GM21390 (cell line): ENCODE measurements around the gene P4HA2.

Source experiments
- ATAC-seq: cut with Tn5 transposase; IDR thresholded peaks from one replicate; pipeline ENCODE4 v1.9.1; 2021; ENCODE audit not compliant: unreplicated experiment

Gene P4HA2

DNA sequence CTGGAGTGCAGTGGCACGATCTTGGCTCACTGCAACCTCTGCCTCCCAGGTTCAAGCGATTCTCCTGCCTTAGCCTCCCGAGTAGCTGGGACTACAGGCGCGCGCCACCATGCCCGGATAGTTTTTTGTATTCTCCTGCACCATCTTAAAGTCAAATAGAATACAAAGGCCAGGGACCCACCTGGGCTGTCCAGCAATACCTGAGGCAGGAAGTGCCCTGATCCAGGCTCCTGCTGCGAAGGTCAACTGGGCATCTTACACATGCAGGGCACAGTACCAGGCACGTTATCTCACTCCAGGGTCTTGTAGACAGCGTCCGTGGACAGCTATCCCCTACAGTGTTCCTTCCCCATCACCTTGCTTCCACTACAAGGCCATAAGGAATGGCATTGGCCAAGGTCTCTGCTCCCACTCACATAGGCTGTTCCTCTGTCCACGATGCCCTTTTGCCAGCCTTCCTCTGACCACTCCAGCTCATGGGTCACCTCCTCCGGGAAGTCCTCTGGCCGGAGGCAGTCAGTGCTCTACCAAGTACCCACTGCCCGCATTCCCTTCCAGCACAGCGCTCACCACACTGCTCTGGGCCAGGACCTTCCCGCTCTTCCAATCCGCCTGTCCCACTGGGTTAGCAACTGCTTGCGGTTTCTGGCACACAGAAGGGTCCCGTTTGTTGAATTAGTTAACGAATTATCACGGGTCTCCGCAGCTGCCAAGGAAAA lies 978 bp downstream of the P4HA2 start:
- ATAC-seq: no peak

DNA sequence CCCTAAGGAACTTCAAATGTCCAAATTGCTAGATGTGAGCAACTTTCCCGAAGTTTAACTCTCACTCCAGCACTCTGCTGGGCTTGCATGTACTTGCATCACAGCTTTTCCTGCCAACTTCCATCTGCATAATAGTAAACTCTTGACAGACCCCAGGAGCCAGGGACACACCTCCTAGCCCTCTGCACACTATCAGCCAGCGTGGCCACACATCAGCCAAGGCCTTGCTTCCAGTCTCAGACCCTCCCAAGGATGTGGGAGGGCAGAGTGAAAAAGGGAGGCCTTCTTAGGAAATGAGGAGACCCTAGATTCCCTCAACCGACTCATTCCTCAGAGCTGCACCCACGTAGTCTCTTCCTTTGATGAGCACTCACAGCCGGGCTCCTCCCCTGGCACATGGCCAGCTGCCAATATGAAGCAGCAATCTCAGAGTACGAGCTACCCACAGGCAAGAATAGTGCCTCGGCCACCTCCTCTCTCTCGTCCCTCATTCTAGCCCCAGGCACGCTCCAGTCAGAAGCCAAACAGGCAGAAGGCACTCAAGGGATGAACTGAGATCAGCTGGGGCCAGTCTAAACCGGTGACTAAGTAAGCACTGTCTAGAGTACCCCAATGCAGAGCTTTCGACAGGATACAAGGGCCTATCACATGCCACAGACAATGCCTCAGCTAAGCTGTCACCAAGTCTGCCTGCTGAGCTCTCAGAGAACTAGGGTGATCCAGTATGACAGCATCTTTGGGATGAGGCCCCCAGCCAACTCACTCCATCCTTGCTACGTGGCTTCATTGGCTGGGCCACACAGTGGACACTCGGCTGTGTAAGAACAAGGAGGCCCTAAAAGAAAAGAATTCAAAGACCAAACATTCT lies 2.3 kb downstream of the P4HA2 start:
- ATAC-seq: no peak

- ATAC-seq: no peak
These were observed 2.9 kb downstream of the P4HA2 start for GRCh38 chr5:132224716-132225115.

- no peak for ATAC-seq
These were observed 3.8 kb downstream of the P4HA2 start for GRCh38 chr5:132223861-132224260.

GRCh38 chr5:132222649-132223038 lies 5.0 kb downstream of the P4HA2 start:
- peak; percentile 54 for ATAC-seq

DNA sequence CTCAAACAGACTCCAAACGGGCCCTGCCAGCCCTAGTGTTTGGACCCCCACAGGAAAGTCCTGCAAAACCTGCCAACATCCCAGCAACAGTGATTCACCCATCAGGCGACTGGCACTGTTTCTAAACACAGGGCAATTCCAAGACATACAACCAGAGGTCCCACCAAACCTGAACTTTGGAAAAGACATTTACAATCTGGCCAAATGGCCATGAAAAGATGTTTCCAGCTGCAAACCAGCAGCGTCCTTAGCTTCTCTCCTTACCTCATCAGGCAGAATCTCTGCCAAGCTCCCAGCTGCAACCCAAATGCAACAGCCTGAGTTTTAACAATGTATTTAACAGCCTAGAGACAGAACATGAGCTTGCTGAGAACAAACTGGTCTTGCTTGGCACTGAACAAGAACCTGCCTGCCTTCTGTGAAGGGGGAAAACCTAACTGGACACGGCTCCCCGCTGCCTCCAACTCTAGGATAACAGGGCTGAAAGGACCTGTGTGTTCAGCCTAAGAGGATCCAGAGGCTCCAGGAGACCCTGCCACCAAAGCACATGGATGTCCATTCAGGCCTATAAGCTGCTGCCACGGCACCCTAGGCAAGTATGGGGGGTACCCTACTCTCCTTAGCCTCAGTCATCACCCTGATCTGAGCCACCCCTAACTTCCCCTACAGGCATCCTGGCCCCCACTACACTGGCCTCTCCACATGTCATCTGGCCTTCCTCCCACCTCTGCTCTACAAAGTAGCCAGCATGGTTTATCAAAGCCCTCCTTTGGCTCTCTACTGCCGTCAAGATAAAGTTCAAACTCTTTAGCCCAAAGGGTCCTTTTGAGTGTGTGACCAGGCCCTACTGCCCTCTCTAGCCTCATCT lies 5.6 kb downstream of the P4HA2 start:
- peak; percentile 3 for ATAC-seq

DNA sequence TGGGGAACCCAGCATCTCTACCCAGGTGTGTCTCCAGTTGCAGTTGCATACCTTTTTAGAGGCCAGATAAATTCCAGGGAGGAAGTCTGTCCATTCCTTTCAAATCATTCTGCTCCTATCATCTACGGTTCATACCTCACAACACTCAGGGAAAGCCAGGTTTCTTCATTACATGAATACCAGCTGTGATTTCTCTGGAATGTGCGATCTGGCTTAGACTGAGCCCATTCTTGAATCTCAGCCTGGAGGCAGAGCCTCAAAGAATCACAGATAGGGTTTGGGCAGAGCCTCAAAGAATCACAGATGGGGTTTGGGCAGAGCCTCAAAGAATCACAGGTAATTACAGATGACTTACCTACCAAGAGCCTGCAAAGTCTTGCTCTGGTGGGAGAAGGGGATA lies 7.2 kb downstream of the P4HA2 start:
- no peak for ATAC-seq

GRCh38 chr5:132219981-132220380 lies 7.7 kb downstream of the P4HA2 start:
- no peak for ATAC-seq

GRCh38 chr5:132219289-132219970 lies 8.2 kb downstream of the P4HA2 start:
- ATAC-seq: no peak

DNA sequence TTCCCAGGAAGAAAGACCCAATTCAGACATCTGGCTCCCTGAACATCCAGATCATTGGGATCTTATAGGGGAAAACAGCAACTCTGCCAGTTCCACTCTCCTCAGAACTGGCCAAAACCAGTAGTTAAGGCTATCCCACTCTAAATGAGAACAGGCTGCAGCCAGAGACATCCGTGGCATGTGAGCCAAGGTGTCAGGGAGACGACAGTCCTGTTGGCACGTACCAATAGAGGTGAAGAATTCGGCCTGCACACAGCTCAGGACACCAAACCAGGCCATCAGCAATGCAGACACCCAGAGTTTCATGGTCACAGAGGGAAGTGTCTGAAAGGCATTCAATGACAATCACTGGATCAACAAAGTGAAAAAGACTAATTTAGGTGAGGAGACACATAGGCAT lies 9.3 kb downstream of the P4HA2 start:
- ATAC-seq: no peak

- ATAC-seq: no peak
These were observed 12.3 kb downstream of the P4HA2 start for GRCh38 chr5:132215329-132215728.

DNA sequence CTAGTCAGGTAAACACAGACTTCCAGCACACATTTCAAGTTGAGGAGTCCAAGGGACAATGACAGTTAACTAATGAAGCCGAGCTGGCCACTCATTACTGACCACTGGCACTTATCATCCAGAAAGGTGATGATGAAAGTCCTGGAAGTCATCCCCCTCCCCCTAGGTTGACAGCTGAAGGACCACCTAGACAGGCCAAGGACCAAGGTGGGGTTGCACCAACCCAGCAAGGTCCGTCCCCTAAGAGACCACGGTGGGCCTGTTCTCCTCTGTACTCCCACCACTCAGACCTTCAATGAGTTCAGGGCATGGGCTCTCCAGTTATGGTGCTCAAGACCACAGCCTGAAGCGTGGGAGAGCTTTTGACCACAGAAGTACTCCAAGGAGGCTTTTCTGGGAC lies 13.2 kb downstream of the P4HA2 start:
- no peak for ATAC-seq

DNA sequence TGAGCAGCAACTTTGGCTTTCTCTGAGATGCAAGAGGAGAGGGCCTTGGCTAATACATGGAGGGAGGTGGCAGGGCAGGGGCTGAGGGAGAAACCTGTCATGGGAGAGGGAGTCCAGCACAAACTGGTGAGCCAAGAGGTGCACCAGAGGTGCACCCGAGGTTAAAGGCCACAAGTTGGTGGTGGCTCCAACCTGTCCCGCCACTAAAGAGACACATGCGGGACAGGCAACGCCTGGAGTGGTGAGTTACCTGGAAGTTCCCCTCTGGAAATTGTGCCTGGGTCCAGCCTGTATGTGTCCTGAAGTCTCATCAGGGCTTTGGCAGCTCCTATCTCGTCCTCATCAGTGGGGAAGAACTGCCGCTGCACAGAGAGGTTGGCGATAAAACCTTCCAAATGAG lies 14.0 kb downstream of the P4HA2 start:
- ATAC-seq: no peak

DNA sequence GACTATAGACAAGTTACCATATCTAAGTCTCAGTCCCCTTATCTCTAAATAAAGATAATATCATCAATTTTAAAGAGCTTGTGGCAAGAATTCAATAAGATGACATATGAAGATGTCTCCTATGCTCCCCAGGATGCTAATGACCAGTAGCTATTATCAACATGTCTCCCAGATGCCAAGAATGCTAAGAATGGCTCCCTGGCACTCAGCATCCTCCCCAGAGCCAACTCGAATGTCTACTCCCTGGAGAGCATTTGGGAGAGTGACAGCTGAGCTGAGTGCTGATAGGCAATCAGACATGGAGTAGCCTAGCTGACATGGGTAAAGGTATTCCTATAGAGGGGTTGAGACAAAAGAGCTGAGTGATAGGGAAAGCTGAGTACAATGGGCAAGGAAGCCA lies 15.9 kb downstream of the P4HA2 start:
- ATAC-seq: no peak

DNA sequence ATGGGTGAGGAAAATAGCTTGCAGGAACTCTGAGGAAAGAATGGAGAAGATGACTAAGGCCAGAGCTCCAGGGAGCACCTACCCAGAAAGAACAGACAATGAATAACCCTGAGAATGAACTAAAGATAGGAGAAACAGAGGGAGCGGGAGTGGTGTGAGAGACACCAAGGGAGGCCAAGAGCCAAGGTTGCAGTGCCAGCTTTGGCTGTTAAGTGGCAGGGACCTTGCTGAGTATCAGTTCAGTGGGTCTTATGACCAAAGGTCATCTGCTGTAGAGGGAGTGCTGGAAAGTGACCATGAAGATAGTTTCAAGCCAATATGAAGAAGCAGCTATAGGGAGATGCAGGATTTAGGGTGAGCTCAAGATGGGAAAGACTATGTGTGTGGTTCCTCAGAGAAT lies 16.7 kb downstream of the P4HA2 start:
- ATAC-seq: no peak

DNA sequence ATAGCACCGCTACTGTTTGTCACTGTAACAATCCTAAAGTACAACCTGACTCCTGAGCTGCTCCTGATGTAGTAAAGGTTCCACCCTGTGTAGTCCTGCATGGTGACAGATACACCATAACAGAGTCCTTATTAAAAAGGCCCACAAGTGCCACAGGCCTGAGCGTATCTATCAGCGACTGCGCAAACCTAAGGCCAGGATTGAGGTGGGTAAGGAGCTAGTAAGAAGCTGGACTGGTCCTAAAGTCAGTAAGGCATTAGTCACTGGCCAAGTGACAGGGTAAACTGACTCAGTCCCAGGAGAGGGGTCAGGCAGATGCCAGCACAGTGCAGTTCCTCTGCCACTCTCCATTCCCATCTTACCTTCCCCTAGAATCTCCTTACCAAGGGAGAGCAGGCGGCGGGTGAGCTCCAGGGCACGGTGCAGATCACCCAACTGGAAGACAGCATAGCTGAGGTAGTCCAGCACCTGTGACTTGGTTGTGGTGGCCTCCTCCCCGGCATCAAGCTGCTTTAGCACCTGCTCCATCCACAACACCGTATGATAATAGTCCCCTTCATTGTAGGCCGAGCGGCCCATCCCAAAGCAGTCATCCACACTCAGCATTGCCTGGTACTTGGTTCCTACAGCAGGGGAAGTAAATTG lies 17.6 kb downstream of the P4HA2 start:
- ATAC-seq: no peak

DNA sequence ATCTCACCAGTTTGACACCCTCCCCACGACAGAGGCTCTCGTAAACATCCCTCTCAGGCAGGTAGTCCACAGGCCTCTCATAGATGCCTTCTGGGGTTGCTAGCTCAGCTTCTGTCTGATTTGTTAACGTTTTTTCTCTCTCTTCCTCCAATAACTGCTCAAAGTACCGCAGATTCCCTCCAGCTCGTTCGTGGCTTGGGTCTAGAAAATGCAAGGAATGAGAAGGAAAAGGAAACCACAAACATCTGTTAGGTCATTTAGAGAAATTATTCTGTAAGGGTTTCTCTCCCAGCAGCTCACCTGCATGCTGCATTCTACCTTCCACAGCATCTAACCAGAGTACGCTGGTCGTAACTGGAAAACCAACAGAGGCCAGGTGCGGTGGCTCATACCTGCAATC lies 18.5 kb downstream of the P4HA2 start:
- ATAC-seq: no peak

- no peak for ATAC-seq
These were observed 19.9 kb downstream of the P4HA2 start for GRCh38 chr5:132207778-132208177.

GRCh38 chr5:132206782-132207181 lies 20.9 kb downstream of the P4HA2 start:
- ATAC-seq: no peak

DNA sequence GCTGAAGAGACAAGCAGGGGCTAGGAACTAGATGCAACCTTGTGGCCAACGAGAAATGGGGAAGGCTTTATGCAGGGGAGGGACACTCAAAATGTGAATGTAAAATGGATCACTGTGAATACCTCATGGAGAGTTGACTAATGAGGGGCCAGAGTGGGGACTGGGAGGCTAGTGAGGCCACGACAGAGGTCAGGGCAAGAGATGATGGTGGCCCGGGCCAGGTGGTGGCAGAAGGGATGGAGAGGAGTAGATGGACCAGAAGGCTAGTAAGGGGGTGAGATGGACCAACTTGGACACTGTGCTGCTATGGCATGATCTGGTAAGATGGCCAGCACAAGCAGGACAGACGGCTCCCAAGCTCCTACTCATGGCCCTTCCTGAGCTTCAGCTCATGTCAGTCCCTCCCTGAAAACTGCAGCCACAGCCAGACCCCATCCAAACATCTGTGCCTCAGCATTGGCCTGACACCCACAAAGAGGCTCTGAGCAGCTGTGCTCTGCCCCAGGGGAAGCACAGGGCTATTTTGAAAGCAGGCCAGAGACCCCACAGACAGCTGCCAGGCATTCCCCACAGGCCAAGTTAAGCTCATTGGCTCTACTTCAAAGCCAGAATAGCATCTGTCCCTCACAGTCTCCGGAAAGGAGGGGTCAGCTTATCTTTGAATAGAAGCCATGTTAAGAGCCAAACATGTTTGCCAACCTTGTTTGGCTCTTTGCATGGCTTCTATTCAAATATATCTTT lies 22.1 kb downstream of the P4HA2 start:
- no peak for ATAC-seq
